Stomach (tissue), 9 donors: ENCODE measurements around the gene VAMP5. TPM values are rescaled to one million over a fixed set of nuclear protein-coding genes. Genes with fewer than 3 reads are reported as not detected.
"Not testable (repeated sequence)": the region's sequence is repeated elsewhere in the genome, so short reads cannot be mapped to it uniquely, and the experiment has no call there.

Source experiments
- DNase-seq, 2 donors: peaks; one replicate each; pipeline versions ENCODE4 v3.0.0 to v3.0.0-alpha.2; 2013 to 2019
- H3K27ac ChIP-seq, 5 donors: fragments of 200-600 bp in 4 of 5; sonication (generic) in 4 of 5; one replicate each; pipeline ENCODE4 v1.5.1; 2013 to 2019; ENCODE audit warnings: mild to moderate bottlenecking in 1 of 5, moderate library complexity in 1 of 5
- H3K27me3 ChIP-seq, 3 donors: fragments of 200-600 bp; sonication (generic); one replicate each; pipeline ENCODE4 v1.5.1; 2017 to 2019; ENCODE audit warnings: mixed run types in 1 of 3
- H3K36me3 ChIP-seq, 4 donors: fragments of 200-600 bp; sonication (generic); 1 replicate in 3 of 4; 2 replicates in 1 of 4; pipeline ENCODE4 v1.5.1; 2016 to 2019
- H3K4me1 ChIP-seq, 4 donors: fragments of 200-600 bp; sonication (generic); one replicate each; pipeline ENCODE4 v1.5.1; 2016 to 2019
- H3K4me3 ChIP-seq, 4 donors: fragments of 200-600 bp; sonication (generic) in 3 of 4; one replicate each; pipeline ENCODE4 v1.5.1; 2016 to 2019; ENCODE audit warnings: mild to moderate bottlenecking in 1 of 4
- H3K9me3 ChIP-seq, 4 donors: fragments of 200-600 bp; sonication (generic); one replicate each; pipeline ENCODE4 v1.5.1; 2016 to 2019
- EP300 ChIP-seq: sonication (generic); formaldehyde crosslinking; IDR thresholded peaks from one replicate; pipeline ENCODE4 v1.6.1; 2017; ENCODE audit warnings: antibody characterized with exemption
- POLR2A ChIP-seq, 4 donors: fragments of 450-650 bp; IDR thresholded peaks; one replicate each; pipeline ENCODE4 v1.6.1; 2016; ENCODE audit warnings: antibody characterized with exemption in 4 of 4, control low read depth in 2 of 4, mild to moderate bottlenecking in 1 of 4, moderate library complexity in 1 of 4
- POLR2AphosphoS5 ChIP-seq, 3 donors: sonication (generic); formaldehyde crosslinking; IDR thresholded peaks; one replicate each; pipeline ENCODE4 v1.6.1; 2016; ENCODE audit warnings: antibody characterized with exemption in 3 of 3
- WGBS, 5 donors: extraction: QIAGEN DNeasy Blood & Tissue Kit in 3 of 5; methylation state at CpG; one replicate each; pipeline versions ENCODE4 v1.1.5 to v1.1.7; 2013 to 2018; 5-methylcytosine and 5-hydroxymethylcytosine counted together
- intact Hi-C: fragments of 100-400 bp; cut with DNase I; formaldehyde crosslinking; loops from one replicate; pipeline ENCODE4 v1.15.1; 2023; ENCODE audit warnings: low total_unique reads
- polyA plus RNA-seq, 3 donors: library from polyadenylated mRNA; stranded (reverse); fragments of 200-250 nt; gene quantifications; one replicate each; pipeline ENCODE4 v1.2.3, GENCODE V29; 2013
- total RNA-seq, 5 donors: library from RNA; depleted of rRNA; stranded (reverse); fragments of >200 nt; gene quantifications; one replicate each; pipeline versions ENCODE4 v1.1.0 to v1.2.3, GENCODE V29; 2014 to 2016
- TF ChIP-seq, protein P1 (sequence below), 7 experiments: fragments of 450-650 bp in 4 of 7; fragments of 200-600 bp in 3 of 7; sonication (generic) in 3 of 7; IDR thresholded peaks; one replicate each; pipeline ENCODE4 v1.5.1; 2016 to 2019; ENCODE audit warnings: antibody characterized with exemption in 7 of 7, control low read depth in 2 of 7, mild to moderate bottlenecking in 1 of 7
- donor health status: healthy with polysubstance abuse.
- donor health status: Bipolar disorder and iron deficiency.
- donor health status: healthy.

VAMP5 gene
- total and polyA plus RNA-seq, 8 donors: 7.7 to 95.1 (median 77.8) TPM

DNA sequence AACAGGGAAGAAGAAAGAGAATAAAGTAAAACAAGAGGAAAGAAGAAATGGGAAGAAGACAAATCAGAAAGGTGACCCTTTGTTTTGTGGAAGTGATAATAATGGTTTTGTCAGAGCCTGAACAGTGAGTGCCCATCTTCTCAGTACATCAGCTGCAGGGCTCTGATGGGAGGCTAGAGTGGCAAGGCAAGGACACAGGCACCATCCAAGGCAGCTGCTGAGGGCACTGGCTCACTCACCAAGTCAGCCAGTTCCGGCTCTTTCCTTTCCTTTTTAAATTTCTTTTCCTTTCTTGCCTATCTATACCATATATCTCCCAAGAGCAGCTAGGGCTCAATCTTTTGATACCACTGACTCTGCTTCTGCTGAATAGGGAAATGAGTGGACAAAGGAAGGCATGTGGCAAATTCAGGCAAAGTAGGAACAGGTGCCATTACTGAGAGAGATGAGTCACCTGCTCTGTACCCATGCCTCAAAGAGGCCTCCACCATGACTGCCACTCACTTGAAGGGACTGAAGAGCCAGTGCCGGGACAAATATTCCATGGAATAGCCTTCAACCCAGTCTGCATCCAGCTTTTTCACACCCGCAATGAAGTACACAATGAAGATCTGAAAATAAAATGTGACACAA is 29.1 kb upstream of the VAMP5 start:
- Histone ChIP-seq H3K4me1 (peaks cover 14 to 39% (median 25%) of the 10 kb centered on the region in 4 donors), H3K27ac (no peak overlapping the region), H3K27me3 (no peaks in the 10 kb centered on the region), H3K36me3 (peaks cover 37 to 91% (median 88%) of the 10 kb centered on the region in 4 donors), H3K9me3 (no peaks in the 10 kb centered on the region), H3K4me3 (no peak overlapping the region)
- 92 to 98% (median 93%) methylated on average over 3 of the region's 3 CpGs for WGBS, 5 donors
- intact Hi-C loops: no loop called here
- TF ChIP-seq POLR2AphosphoS5 (IDR thresholded peaks at IDR 0.05): no peak
- TF ChIP-seq, protein P1, sequence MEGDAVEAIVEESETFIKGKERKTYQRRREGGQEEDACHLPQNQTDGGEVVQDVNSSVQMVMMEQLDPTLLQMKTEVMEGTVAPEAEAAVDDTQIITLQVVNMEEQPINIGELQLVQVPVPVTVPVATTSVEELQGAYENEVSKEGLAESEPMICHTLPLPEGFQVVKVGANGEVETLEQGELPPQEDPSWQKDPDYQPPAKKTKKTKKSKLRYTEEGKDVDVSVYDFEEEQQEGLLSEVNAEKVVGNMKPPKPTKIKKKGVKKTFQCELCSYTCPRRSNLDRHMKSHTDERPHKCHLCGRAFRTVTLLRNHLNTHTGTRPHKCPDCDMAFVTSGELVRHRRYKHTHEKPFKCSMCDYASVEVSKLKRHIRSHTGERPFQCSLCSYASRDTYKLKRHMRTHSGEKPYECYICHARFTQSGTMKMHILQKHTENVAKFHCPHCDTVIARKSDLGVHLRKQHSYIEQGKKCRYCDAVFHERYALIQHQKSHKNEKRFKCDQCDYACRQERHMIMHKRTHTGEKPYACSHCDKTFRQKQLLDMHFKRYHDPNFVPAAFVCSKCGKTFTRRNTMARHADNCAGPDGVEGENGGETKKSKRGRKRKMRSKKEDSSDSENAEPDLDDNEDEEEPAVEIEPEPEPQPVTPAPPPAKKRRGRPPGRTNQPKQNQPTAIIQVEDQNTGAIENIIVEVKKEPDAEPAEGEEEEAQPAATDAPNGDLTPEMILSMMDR (IDR thresholded peaks at IDR 0.05): no peak
- no peak for TF ChIP-seq EP300
- no peak for TF ChIP-seq POLR2A (IDR thresholded peaks at IDR 0.05)
- DNase-seq: no peak

DNA sequence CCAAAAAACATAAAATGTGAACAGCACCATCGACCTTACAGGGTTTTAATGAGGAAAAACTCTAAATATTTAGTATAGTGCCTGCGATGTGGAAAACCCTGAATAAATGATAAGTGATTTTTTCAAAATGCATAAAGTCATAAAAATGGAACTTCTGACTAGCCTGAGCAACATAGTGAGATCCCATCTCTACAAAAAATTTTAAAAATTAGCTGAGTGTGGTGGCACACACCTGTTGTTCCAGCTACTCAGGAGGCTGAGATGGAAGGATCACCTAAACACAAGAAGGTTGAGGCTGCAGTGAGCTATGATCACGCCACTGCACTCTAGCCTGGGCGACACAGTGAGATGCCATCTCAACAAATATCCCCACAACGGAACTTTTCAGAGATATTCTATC is 27.1 kb upstream of the VAMP5 start:
- no peak for DNase-seq
- Histone ChIP-seq H3K9me3 (no peaks in the 10 kb centered on the region), H3K27me3 (no peaks in the 10 kb centered on the region), H3K27ac (no peak overlapping the region), H3K4me3 (no peak overlapping the region), H3K4me1 (peaks cover 14 to 37% (median 26%) of the 10 kb centered on the region in 4 donors), H3K36me3 (peaks cover 21 to 70% (median 70%) of the 10 kb centered on the region in 4 donors)
- TF ChIP-seq POLR2A (IDR thresholded peaks at IDR 0.05): no peak
- TF ChIP-seq, protein P1 (IDR thresholded peaks at IDR 0.05): no peak
- WGBS, 5 donors: 91 to 95% (median 94%) methylated on average over 5 of the region's 5 CpGs
- intact Hi-C loops: no loop called here

DNA sequence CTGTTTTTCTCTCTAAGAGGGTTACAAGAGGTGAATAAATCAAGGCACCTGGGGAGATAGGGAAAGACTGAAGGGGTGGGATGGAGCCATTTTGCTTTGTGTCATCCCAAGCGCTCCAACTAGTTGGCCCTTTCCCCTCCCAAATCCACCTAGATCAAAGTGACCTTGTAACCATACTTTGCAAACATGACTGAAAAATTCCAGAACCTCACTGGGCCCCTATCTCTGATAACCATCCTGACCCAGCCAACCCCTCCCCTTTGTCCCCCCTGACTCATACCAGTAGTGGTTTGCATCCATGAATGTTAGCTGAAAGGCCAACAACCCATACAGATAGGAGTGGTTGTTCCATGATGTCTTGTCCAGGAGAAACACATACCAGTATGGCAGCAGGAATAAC is 26.1 kb upstream of the VAMP5 start:
- peaks cover 14 to 36% (median 27%) of the 10 kb centered on the region in 4 donors for H3K4me1 ChIP-seq
- intact Hi-C loops: no loop called here
- WGBS, 5 donors: 88 to 100% (median 94%) methylated on average over 1 of the region's 1 CpG
- H3K27ac ChIP-seq: no peak overlapping the region
- no peak overlapping the region for H3K4me3 ChIP-seq
- no peak for DNase-seq
- TF ChIP-seq POLR2A (IDR thresholded peaks at IDR 0.05): no peak
- no peak for TF ChIP-seq EP300
- TF ChIP-seq, protein P1 (IDR thresholded peaks at IDR 0.05): no peak
- no peak for TF ChIP-seq POLR2AphosphoS5 (IDR thresholded peaks at IDR 0.05)
- H3K36me3 ChIP-seq: peaks cover 21 to 60% (median 59%) of the 10 kb centered on the region in 4 donors
- H3K9me3 ChIP-seq: no peaks in the 10 kb centered on the region
- H3K27me3 ChIP-seq: no peaks in the 10 kb centered on the region

DNA sequence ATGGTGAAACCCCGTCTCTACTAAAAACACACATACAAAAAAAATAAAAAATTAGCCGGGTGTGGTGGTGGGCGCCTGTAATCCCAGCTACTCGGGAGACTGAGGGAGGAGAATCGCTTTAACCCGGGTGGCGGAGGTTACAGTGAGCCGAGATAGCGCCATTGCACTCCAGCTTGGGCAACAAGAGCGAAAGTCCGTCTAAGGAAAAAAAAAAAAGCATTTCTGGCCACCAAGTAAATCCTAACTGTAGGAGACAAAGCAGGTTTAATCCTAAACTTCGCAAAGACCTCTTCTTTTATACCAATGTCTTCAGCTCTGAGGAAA is 23.9 kb upstream of the VAMP5 start:
- H3K27me3 ChIP-seq, intact Hi-C loops, DNase-seq, H3K9me3 ChIP-seq: not testable (repeated sequence)
- Histone ChIP-seq H3K27ac (peak overlapping the region in 3 of 5 donors; percentile 89 to 93 (median 91)), H3K4me1 (peaks cover 14 to 36% (median 27%) of the 10 kb centered on the region in 4 donors), H3K36me3 (peaks cover 7 to 38% (median 37%) of the 10 kb centered on the region in 4 donors), H3K4me3 (peak overlapping the region; percentile 65 to 91 (median 76))
- WGBS, 5 donors: 67 to 80% (median 75%) methylated on average over 12 of the region's 12 CpGs

DNA sequence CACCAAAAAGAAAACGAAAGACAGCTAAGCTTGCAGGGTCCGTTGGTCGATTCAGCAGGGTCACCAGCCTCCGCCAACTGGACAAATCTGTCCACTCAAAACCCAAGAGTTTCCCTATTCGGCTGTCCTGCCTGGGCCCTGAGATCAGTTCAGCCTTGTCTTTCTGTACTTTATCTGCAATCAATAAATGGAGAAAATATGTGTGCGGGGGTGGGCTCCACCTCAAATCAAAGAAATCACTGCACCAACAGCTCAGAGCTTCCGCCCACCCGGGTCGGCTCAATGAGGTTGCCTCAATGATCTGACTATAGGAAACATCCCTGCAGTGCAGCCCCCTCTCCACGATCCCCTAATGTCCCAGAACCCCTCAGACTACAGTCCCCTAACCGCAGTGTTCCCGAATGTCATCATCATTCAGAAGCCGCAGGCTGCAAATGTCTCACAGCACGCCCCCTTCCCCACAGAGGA is 23.4 kb upstream of the VAMP5 start:
- peak in 1 of 2 donors; percentile 32 for DNase-seq
- H3K4me3 ChIP-seq: peak overlapping the region; percentile 65 to 91 (median 76)
- H3K4me1 ChIP-seq: peaks cover 14 to 36% (median 27%) of the 10 kb centered on the region in 4 donors
- 1 to 4% (median 2%) methylated on average over 10 to 14 of the region's 14 CpGs for WGBS, 5 donors
- H3K27me3 ChIP-seq: no peaks in the 10 kb centered on the region
- intact Hi-C loops: no loop called here
- TF ChIP-seq, protein P1 (IDR thresholded peaks at IDR 0.05): no peak
- no peak for TF ChIP-seq POLR2AphosphoS5 (IDR thresholded peaks at IDR 0.05)
- no peak for TF ChIP-seq EP300
- no peak for TF ChIP-seq POLR2A (IDR thresholded peaks at IDR 0.05)
- peak overlapping the region; percentile 81 to 93 (median 89) for H3K27ac ChIP-seq
- no peaks in the 10 kb centered on the region for H3K9me3 ChIP-seq
- H3K36me3 ChIP-seq: peaks cover 6 to 34% (median 33%) of the 10 kb centered on the region in 4 donors
